Liver (tissue), 9 donors: ENCODE measurements around the gene TAAR2. TPM values are rescaled to one million over a fixed set of nuclear protein-coding genes. Genes with fewer than 3 reads are reported as not detected.

Experiments
- DNase-seq: peaks from one replicate; pipeline ENCODE4 v3.0.0-alpha.2; 2017; ENCODE audit warnings: low spot score
- H3K27ac ChIP-seq, 2 donors: one replicate each; pipeline ENCODE4 v1.7.0; 2013; ENCODE audit warnings: inconsistent platforms in 2 of 2, low read length in 2 of 2, control low read depth in 1 of 2, low read depth in 1 of 2, mild to moderate bottlenecking in 1 of 2
- H3K27me3 ChIP-seq, 4 donors: one replicate each; pipeline versions ENCODE4 v1.6.1 to v1.7.0; 2013; ENCODE audit warnings: low read length in 3 of 4, inconsistent platforms in 1 of 4, mild to moderate bottlenecking in 1 of 4, moderate library complexity in 1 of 4; ENCODE audit not compliant: control insufficient read depth in 4 of 4, insufficient read depth in 4 of 4
- H3K36me3 ChIP-seq, 4 donors: one replicate each; pipeline versions ENCODE4 v1.6.1 to v1.7.0; 2013; ENCODE audit warnings: low read length in 3 of 4, mild to moderate bottlenecking in 3 of 4, low read depth in 1 of 4, moderate library complexity in 1 of 4; ENCODE audit not compliant: control insufficient read depth in 4 of 4, insufficient read depth in 3 of 4
- H3K4me1 ChIP-seq, 4 donors: one replicate each; pipeline versions ENCODE4 v1.6.1 to v1.7.0; 2013; ENCODE audit warnings: low read length in 3 of 4, mild to moderate bottlenecking in 3 of 4, moderate library complexity in 1 of 4; ENCODE audit not compliant: control insufficient read depth in 4 of 4, insufficient read depth in 4 of 4
- H3K4me3 ChIP-seq, 3 donors: one replicate each; pipeline versions ENCODE4 v1.6.1 to v1.7.0; 2013; ENCODE audit warnings: low read length in 3 of 3, control low read depth in 1 of 3, low read depth in 1 of 3, mild to moderate bottlenecking in 1 of 3
- H3K9ac ChIP-seq, 2 donors: one replicate each; pipeline ENCODE4 v1.7.0; 2013; ENCODE audit warnings: low read length in 2 of 2, mild to moderate bottlenecking in 2 of 2, moderate library complexity in 2 of 2, control low read depth in 1 of 2, low read depth in 1 of 2
- H3K9me3 ChIP-seq, 4 donors: one replicate each; pipeline versions ENCODE4 v1.6.1 to v1.7.0; 2013; ENCODE audit warnings: low read length in 3 of 4; ENCODE audit not compliant: control insufficient read depth in 4 of 4
- CTCF ChIP-seq: fragments of 150-350 bp; IDR thresholded peaks from 2 replicates; pipeline ENCODE4 v1.5.1; 2017; ENCODE audit warnings: improper control_type of control experiment, low read depth, low read length; ENCODE audit not compliant: missing input control
- EGR1 ChIP-seq, 2 donors: IDR thresholded peaks; 2 replicates each; pipeline ENCODE4 v1.6.1; 2016 to 2018; ENCODE audit warnings: antibody characterized with exemption in 2 of 2, low read depth in 2 of 2
- FOXA1 ChIP-seq: IDR thresholded peaks from 2 replicates; pipeline ENCODE4 v1.6.1; 2016; ENCODE audit warnings: antibody characterized with exemption
- FOXA2 ChIP-seq: IDR thresholded peaks from 2 replicates; pipeline ENCODE4 v1.6.1; 2016; ENCODE audit warnings: antibody characterized with exemption
- HNF4A ChIP-seq, 2 donors: conservative IDR thresholded peaks; 2 replicates each; pipeline ENCODE4 v1.6.1; 2016; ENCODE audit warnings: antibody characterized with exemption in 2 of 2, mild to moderate bottlenecking in 2 of 2
- HNF4G ChIP-seq: IDR thresholded peaks from 2 replicates; pipeline ENCODE4 v1.6.1; 2016; ENCODE audit warnings: antibody characterized with exemption
- JUND ChIP-seq, 2 donors: IDR thresholded peaks; 2 replicates each; pipeline ENCODE4 v1.6.1; 2016; ENCODE audit warnings: antibody characterized with exemption in 2 of 2
- RAD21 ChIP-seq, 2 donors: IDR thresholded peaks; 2 replicates each; pipeline ENCODE4 v1.6.1; 2016; ENCODE audit warnings: antibody characterized with exemption in 2 of 2, mild to moderate bottlenecking in 2 of 2
- REST ChIP-seq: IDR thresholded peaks from 2 replicates; pipeline ENCODE4 v1.6.1; 2016; ENCODE audit warnings: antibody characterized with exemption, mild to moderate bottlenecking
- RXRA ChIP-seq, 2 donors: IDR thresholded peaks; 2 replicates each; pipeline ENCODE4 v1.6.1; 2017 to 2018; ENCODE audit warnings: antibody characterized with exemption in 2 of 2, mild to moderate bottlenecking in 1 of 2
- ZBTB33 ChIP-seq: IDR thresholded peaks from 2 replicates; pipeline ENCODE4 v1.6.1; 2016; ENCODE audit warnings: antibody characterized with exemption
- WGBS: extraction: QIAGEN DNeasy Blood & Tissue Kit; methylation state at CpG from one replicate; pipeline ENCODE4 v1.1.7; 2013; 5-methylcytosine and 5-hydroxymethylcytosine counted together
- polyA plus RNA-seq, 2 donors: library from polyadenylated mRNA; stranded (reverse) in 1 of 2; unstranded in 1 of 2; fragments of 200-250 nt in 1 of 2; fragments of >200 nt in 1 of 2; fragmentation: Nextera tagmentation in 1 of 2; extraction: Ambion mirVana in 1 of 2; gene quantifications; one replicate each; pipeline versions ENCODE4 v1.2.1 to v1.2.3, GENCODE V29; 2013 to 2015
- total RNA-seq, 2 donors: library from RNA; depleted of rRNA; stranded (reverse); fragments of >200 nt; gene quantifications; one replicate each; pipeline ENCODE4 v1.2.3, GENCODE V29; 2014
- donor health status: healthy.
- donor health status: healthy.
- donor health status: healthy.
- donor health status: healthy.
- donor health status: healthy.

TAAR2 gene
- total and polyA plus RNA-seq, 4 donors, result not detected

GRCh38 chr6:132650429-132650828, 26.4 kb upstream of the TAAR2 start (continued):
- no peak for TF ChIP-seq CTCF
- no peak for TF ChIP-seq HNF4A (conservative IDR thresholded peaks at IDR 0.05)
- TF ChIP-seq ZBTB33, result no peak
- TF ChIP-seq FOXA1, result no peak

- DNase-seq, result no peak
- WGBS, result 80% methylated on average over 2 of the region's 2 CpGs
- no peak for TF ChIP-seq RXRA (IDR thresholded peaks at IDR 0.05)
- TF ChIP-seq HNF4G, result no peak
- H3K4me1 ChIP-seq, result no peaks in the 10 kb centered on the region
- no peaks in the 10 kb centered on the region for H3K9me3 ChIP-seq
- no peak overlapping the region for H3K9ac ChIP-seq
- H3K4me3 ChIP-seq, result no peak overlapping the region
- H3K36me3 ChIP-seq, result no peaks in the 10 kb centered on the region
- no peak overlapping the region for H3K27ac ChIP-seq
- no peaks in the 10 kb centered on the region for H3K27me3 ChIP-seq
Observed at GRCh38 chr6:132648828-132649227, 24.8 kb upstream of the TAAR2 start.

GRCh38 chr6:132648356-132648755, 24.3 kb upstream of the TAAR2 start:
- Histone ChIP-seq H3K36me3 (no peaks in the 10 kb centered on the region), H3K4me1 (no peaks in the 10 kb centered on the region), H3K9me3 (no peaks in the 10 kb centered on the region), H3K4me3 (no peak overlapping the region), H3K9ac (no peak overlapping the region), H3K27me3 (no peaks in the 10 kb centered on the region), H3K27ac (no peak overlapping the region)
- WGBS, result 82% methylated on average over 2 of the region's 2 CpGs
- TF ChIP-seq HNF4G (no peak), JUND (IDR thresholded peaks at IDR 0.05) (no peak), REST (no peak)
- no peak for DNase-seq

GRCh38 chr6:132643547-132643946, 19.5 kb upstream of the TAAR2 start:
- Histone ChIP-seq H3K27me3 (no peaks in the 10 kb centered on the region), H3K9me3 (peaks cover 0 to 2% (median 0%) of the 10 kb centered on the region in 4 donors), H3K4me3 (no peak overlapping the region), H3K27ac (no peak overlapping the region), H3K9ac (no peak overlapping the region), H3K36me3 (no peaks in the 10 kb centered on the region), H3K4me1 (no peaks in the 10 kb centered on the region)
- WGBS, result 90% methylated on average over 3 of the region's 3 CpGs
- no peak for DNase-seq
- no peak for TF ChIP-seq FOXA2
- TF ChIP-seq HNF4A (conservative IDR thresholded peaks at IDR 0.05), result no peak
- TF ChIP-seq EGR1 (IDR thresholded peaks at IDR 0.05; ENCODE audit: low read depth in 2 of 2), result no peak
- TF ChIP-seq HNF4G, result no peak
- no peak for TF ChIP-seq ZBTB33
- no peak for TF ChIP-seq REST
- no peak for TF ChIP-seq RAD21 (IDR thresholded peaks at IDR 0.05)
